ENCODE measurements around the gene DDX10.

DDX10 gene

DNA sequence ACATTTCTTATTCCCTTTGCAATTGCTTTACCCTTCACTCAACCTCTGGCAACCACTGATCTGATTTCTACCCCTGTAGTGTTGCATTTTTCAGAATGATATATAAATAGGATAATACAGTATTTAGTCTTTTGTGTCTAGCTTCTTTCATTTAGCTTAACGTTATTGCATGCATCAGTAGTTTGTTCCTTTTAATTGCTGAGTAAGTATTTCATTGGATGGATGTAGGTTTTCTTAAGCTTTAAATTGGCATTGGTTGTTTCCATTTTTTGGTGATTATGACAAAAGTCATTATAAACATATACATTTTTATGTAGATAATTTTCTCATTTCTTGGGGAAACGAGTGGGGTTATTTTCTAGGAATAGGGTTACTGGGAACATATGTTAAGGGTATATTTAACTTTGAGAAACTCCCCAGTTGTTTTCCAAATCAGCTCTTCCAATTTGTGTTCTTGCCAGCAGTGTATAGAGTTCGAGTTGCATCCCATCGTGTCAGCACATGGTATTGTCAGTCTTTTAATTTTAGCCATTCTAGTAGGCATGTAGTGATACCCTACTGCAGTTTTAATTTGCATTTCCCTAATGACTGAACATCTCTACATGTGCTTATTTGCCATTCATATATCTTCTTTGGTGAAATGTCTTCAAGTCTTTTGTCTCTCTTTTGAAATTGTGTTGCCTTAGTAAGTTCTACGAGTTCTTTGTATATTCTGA, 60.3 kb downstream of the DDX10 start:
- TF ChIP-seq, protein P1, sequence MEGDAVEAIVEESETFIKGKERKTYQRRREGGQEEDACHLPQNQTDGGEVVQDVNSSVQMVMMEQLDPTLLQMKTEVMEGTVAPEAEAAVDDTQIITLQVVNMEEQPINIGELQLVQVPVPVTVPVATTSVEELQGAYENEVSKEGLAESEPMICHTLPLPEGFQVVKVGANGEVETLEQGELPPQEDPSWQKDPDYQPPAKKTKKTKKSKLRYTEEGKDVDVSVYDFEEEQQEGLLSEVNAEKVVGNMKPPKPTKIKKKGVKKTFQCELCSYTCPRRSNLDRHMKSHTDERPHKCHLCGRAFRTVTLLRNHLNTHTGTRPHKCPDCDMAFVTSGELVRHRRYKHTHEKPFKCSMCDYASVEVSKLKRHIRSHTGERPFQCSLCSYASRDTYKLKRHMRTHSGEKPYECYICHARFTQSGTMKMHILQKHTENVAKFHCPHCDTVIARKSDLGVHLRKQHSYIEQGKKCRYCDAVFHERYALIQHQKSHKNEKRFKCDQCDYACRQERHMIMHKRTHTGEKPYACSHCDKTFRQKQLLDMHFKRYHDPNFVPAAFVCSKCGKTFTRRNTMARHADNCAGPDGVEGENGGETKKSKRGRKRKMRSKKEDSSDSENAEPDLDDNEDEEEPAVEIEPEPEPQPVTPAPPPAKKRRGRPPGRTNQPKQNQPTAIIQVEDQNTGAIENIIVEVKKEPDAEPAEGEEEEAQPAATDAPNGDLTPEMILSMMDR (IDR thresholded peaks at IDR 0.05; ENCODE audit: low read depth, low read length) = no peak
- no peak overlapping the region for H3K4me3 ChIP-seq (replicated peaks in 1 of 2; ENCODE audit: low read depth in 2 of 2, low read length in 2 of 2)
- no peak for DNase-seq (ENCODE audit: low read depth in 2 of 2)

DNA sequence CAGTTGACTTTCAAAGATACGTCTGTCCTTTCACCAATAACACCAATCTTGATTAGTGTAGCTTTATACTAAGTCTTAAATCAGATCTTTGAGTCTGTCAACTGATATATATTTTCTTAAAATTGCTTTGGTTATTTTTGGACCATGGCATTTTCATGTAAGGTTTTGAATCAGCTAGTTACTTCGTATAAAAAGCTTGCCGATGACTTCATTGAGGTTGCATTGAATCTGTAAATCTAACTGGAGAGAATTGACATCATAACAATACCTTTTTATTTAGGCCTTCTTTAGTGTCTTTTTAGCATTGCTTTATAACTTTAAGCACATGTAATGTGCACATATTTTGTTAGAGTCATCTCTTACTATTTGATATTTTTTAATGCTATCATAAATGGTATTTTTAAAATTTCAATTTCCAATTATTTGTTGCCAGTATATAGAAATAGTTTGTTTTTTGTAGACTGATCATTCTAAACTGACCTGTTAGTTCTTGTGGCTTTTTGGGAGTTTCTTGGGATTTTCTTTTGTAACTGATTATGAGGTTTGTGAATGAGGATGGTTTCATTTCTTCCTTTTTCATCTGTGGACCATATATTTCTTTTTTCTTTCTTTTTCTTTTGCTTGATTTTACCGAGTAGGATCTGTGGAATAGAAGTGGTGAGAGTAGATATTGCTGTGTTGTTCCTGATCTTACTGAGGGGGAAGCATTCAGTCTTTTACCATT, 61.4 kb downstream of the DDX10 start:
- H3K4me3 ChIP-seq (replicated peaks in 1 of 2; ENCODE audit: low read depth in 2 of 2, low read length in 2 of 2) = no peak overlapping the region
- TF ChIP-seq, protein P1 (IDR thresholded peaks at IDR 0.05; ENCODE audit: low read depth, low read length) = no peak
- DNase-seq (ENCODE audit: low read depth in 2 of 2) = no peak

DNA sequence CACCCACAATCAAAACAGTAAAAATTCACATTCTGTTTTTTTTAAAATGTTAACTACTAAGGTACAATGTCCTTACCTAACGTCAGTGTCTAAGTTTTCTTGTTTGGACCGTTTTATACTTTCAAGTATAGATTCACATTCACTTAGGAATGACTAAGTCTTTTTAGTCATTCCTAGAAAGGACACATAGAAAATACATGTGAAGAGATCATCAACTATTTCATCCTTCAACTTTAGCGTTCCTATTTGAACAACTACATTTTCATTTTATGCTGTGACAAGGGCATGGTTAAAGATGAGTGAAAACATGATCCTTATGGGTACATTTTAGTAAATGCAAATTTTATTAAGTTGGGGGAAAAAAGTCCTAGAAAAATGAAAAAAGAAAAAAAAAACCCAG, 62.8 kb downstream of the DDX10 start:
- TF ChIP-seq, protein P1 (IDR thresholded peaks at IDR 0.05; ENCODE audit: low read depth, low read length) = no peak
- H3K4me3 ChIP-seq (replicated peaks in 1 of 2; ENCODE audit: low read depth in 2 of 2, low read length in 2 of 2) = no peak overlapping the region
- peak in 1 of 2 donors; percentile 10 for DNase-seq (ENCODE audit: low read depth in 2 of 2)

DNA sequence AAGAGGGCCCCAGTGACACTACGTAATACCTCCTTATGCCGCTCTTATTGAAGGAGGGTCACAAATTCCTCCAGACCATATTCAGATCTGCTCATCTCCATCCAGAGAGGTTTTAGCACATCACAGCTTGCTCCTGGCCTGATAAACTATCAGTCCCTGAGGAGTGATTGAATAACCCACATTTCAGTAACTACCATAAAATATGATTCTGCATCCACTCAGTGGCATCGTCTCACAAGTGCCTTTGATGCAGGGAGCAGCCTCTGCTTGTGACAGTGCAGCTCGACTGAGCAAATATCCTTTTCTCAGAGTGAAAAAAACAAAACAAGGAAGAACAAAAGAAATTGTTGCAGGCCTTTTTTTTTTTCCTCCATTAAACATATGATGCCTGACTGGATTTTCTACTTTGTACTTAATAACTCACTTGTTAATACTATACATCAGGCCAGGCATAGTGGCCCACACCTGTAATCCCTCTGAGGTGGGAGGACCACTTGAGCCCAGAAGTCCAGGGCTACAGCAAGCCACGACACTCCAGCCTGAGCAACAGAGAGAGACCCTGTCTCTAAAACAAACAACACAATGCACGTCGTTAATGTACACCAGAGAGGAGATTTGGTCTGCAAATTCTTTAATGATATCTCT, 64.5 kb downstream of the DDX10 start:
- no peak overlapping the region for H3K4me3 ChIP-seq (replicated peaks in 1 of 2; ENCODE audit: low read depth in 2 of 2, low read length in 2 of 2)
- DNase-seq (ENCODE audit: low read depth in 2 of 2) = no peak
- TF ChIP-seq, protein P1 (IDR thresholded peaks at IDR 0.05; ENCODE audit: low read depth, low read length) = no peak

DNA sequence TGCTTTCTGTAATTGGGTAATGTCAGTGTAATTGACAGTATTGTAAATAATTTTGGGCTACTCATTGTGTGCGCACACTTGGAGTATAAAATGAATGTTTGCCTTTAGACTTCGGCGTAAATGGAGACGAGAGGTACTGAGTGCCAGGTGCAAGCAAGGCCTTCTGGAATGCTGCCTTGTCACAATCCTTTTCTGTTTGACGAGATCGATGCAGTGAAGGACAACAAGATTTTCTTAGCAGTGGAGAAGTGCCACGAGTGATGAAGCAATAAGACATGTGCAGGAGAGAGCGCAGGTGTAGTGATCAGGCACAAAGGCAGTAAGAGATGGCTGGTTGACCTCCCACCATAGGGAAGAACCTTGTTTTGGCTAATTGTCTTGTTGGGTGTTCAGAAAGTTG, 67.5 kb downstream of the DDX10 start:
- no peak overlapping the region for H3K4me3 ChIP-seq (replicated peaks in 1 of 2; ENCODE audit: low read depth in 2 of 2, low read length in 2 of 2)
- no peak for DNase-seq (ENCODE audit: low read depth in 2 of 2)
- TF ChIP-seq, protein P1 (IDR thresholded peaks at IDR 0.05; ENCODE audit: low read depth, low read length) = no peak

DNA sequence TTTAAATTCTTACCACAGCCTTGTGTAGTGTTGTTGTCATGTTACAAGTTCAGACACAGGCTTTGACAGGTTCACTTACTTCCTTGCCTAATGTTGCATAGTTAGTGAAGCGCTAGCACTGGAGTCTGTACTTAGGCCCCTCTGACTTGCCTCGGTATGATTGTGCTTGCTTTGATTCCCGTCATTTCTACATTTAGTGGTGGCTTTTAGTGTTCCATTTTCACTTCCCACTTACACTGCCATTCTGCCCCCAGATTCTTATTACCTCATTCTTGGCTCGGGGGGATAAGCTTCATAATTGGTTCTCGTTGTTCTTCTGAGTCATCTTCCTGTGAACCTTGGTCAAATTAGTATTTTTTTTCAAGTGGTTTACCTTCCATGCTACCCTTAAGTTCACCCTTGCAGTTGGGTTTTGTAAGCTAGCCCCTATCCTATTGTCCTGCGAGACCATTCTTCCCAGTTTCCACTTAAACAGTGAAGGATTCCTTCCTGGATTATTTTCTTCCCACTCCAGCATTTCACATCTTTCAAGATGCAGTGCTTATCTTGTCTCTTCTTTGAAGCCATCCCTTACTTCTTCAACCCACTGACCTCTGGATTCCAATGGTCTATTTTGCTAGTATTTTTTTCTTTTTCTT, 68.7 kb downstream of the DDX10 start:
- peak; percentile 47 to 72 for DNase-seq (ENCODE audit: low read depth in 2 of 2)
- TF ChIP-seq, protein P1 (IDR thresholded peaks at IDR 0.05; ENCODE audit: low read depth, low read length) = no peak
- no peak overlapping the region for H3K4me3 ChIP-seq (replicated peaks in 1 of 2; ENCODE audit: low read depth in 2 of 2, low read length in 2 of 2)

All from cardiac fibroblast (primary cell).